Right atrium auricular region (tissue), 2 donors: Measurements from ENCODE around the gene PIP4K2C. TPM values are rescaled to one million over a fixed set of nuclear protein-coding genes. Genes with fewer than 3 reads are reported as not detected.

Experiments
- DNase-seq: peaks from one replicate; pipeline ENCODE4 v3.0.0-alpha.2; 2019; ENCODE audit warnings: low spot score
- H3K27ac ChIP-seq, 2 donors: fragments of 200-600 bp; sonication (generic); 1 replicate in 1 of 2; 2 replicates in 1 of 2; pipeline ENCODE4 v1.5.1; 2016 to 2019
- H3K27me3 ChIP-seq, 2 donors: fragments of 200-600 bp; sonication (generic); one replicate each; pipeline versions ENCODE4 v1.5.1 to v1.6.0; 2017 to 2019
- H3K36me3 ChIP-seq: fragments of 200-600 bp; sonication (generic); one replicate; pipeline ENCODE4 v1.5.1; 2016
- H3K4me1 ChIP-seq, 2 donors: fragments of 200-600 bp; sonication (generic); one replicate each; pipeline versions ENCODE4 v1.5.1 to v1.6.0; 2017 to 2019
- H3K4me3 ChIP-seq, 2 donors: fragments of 200-600 bp; sonication (generic); 1 replicate in 1 of 2; 2 replicates in 1 of 2; pipeline ENCODE4 v1.5.1; 2017 to 2019; ENCODE audit warnings: mild to moderate bottlenecking in 1 of 2, moderate library complexity in 1 of 2
- H3K9me3 ChIP-seq, 2 donors: fragments of 200-600 bp; sonication (generic); one replicate each; pipeline ENCODE4 v1.5.1; 2019
- CTCF ChIP-seq, 2 donors: fragments of 200-600 bp; sonication (generic); IDR thresholded peaks; one replicate each; pipeline ENCODE4 v1.5.1; 2019; ENCODE audit warnings: antibody characterized with exemption in 2 of 2
- total RNA-seq, 2 donors: library from RNA; depleted of rRNA; stranded (reverse); fragments of >200 nt; gene quantifications; one replicate each; pipeline ENCODE4 v1.1.0, GENCODE V29; 2016

The PIP4K2C gene
- total RNA-seq, 2 donors from 2014 or later, result 22.1 to 25.2 TPM

- Histone ChIP-seq H3K27ac (peak overlapping the region; percentile 85 to 87), H3K4me3 (peak overlapping the region; percentile 78 to 82), H3K9me3 (no peaks in the 10 kb centered on the region), H3K36me3 (no peaks in the 10 kb centered on the region), H3K27me3 (no peaks in the 10 kb centered on the region), H3K4me1 (peaks cover 0 to 59% of the 10 kb centered on the region in 2 donors)
- TF ChIP-seq CTCF (IDR thresholded peaks at IDR 0.05), result no peak
- no peak for DNase-seq
Measured at GRCh38 chr12:57609781-57610553, 19.0 kb downstream of the PIP4K2C start.

- Histone ChIP-seq H3K36me3 (no peaks in the 10 kb centered on the region), H3K4me1 (peaks cover 0 to 52% of the 10 kb centered on the region in 2 donors), H3K4me3 (peak overlapping the region; percentile 78 to 82), H3K27ac (peak overlapping the region; percentile 85 to 87), H3K27me3 (no peaks in the 10 kb centered on the region), H3K9me3 (no peaks in the 10 kb centered on the region)
- no peak for DNase-seq
- TF ChIP-seq CTCF (IDR thresholded peaks at IDR 0.05), result no peak
Measured at GRCh38 chr12:57610554-57611107, 19.6 kb downstream of the PIP4K2C start.

- TF ChIP-seq CTCF (IDR thresholded peaks at IDR 0.05), result no peak
- peak within 1 kb of the TSS; percentile 85 to 87 for H3K27ac ChIP-seq
- H3K36me3 ChIP-seq, result no peaks in the 10 kb centered on the region
- peak within 1 kb of the TSS; percentile 78 to 82 for H3K4me3 ChIP-seq
- no peaks in the 10 kb centered on the region for H3K9me3 ChIP-seq
- H3K27me3 ChIP-seq, result no peaks in the 10 kb centered on the region
- no peak for DNase-seq
- peaks cover 0 to 48% of the 10 kb centered on the region in 2 donors for H3K4me1 ChIP-seq
Measured at GRCh38 chr12:57611108-57611826, 20.3 kb downstream of the PIP4K2C start, which contains the start of gene ARHGEF25. TSS of gene ARHGEF25 (plus strand) at chr12:57611435. CDS start at chr12:57611895, 460 bp downstream.

- no peak for DNase-seq
- no peak for TF ChIP-seq CTCF (IDR thresholded peaks at IDR 0.05)
- H3K9me3 ChIP-seq, result no peaks in the 10 kb centered on the region
- H3K27me3 ChIP-seq, result no peaks in the 10 kb centered on the region
- H3K4me1 ChIP-seq, result peaks cover 0 to 48% of the 10 kb centered on the region in 2 donors
- H3K4me3 ChIP-seq, result peak overlapping the region; percentile 78 to 82
- peak overlapping the region; percentile 85 to 87 for H3K27ac ChIP-seq
- H3K36me3 ChIP-seq, result no peaks in the 10 kb centered on the region
Measured at GRCh38 chr12:57611827-57612710, 21.1 kb downstream of the PIP4K2C start.
